Astrocyte (in vitro differentiated cells and primary cell): ENCODE results near the gene SERPINF2.

Experiments
- CTCF ChIP-seq: IDR thresholded peaks from 2 replicates; pipeline ENCODE4 v1.5.1; 2011; ENCODE audit warnings: low read depth, mild to moderate bottlenecking, inconsistent platforms, low read length, moderate library complexity; ENCODE audit not compliant: insufficient read depth
- EZH2 ChIP-seq: IDR thresholded peaks from 2 replicates; pipeline ENCODE4 v1.6.1; 2012; ENCODE audit warnings: mild to moderate bottlenecking, low read length, inconsistent platforms; ENCODE audit not compliant: insufficient read depth

DNA sequence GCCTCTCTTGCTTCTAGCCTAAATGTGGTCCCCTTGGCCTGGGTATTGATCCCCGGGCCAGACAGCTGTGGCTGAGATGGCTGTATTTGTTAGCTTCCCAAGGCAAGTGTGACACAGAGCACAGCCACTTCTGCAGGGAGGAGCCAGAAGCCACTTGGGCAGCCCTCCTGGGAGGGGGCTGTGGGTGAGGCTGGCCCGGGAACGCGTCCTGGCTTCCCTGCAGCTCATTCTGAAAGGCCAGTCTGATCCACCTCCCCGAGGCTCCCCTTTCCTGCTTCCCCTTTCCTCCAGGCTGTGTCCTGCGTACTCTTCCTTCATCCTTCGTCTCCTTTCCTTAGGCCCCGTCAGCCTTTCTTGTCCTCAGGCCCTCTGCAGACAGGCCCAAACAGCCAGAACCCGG is 8.0 kb downstream of the SERPINF2 start:
- TF ChIP-seq CTCF (no peak), EZH2 (no peak)
